T-helper 1 cell (primary cell): ENCODE results near the gene USPL1.
"Not testable (repeated sequence)": the region's sequence is repeated elsewhere in the genome, so short reads cannot be mapped to it uniquely, and the experiment has no call there.

Experiments used
- DNase-seq, 5 donors: peaks; one replicate each; pipeline ENCODE4 v3.0.0-alpha.2; 2012 to 2020

Gene USPL1

GRCh38 chr13:30616927-30617314, 799 bp upstream of the USPL1 start:
- peak; percentile 22 to 73 (median 40) for DNase-seq

GRCh38 chr13:30618186-30618929, 638 bp downstream of the USPL1 start:
- peak in 2 of 5 donors; percentile 5 to 8 for DNase-seq

DNA sequence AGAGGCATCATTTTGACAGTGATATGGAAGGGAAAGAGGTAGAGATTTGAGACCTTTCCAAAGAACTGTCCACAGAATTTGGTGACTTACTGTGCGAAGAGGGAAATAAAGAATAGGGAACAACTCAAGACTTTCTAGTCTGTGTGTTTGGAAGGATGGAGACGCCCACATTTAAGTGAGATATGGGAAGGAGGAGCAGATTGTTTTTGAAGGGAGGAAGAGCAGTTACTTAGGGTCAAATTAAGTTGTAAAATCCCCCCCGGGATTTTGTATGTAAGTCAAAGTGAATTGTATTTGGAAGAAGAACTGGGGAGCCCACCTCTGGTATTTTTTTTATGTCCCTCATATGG, 1.2 kb downstream of the USPL1 start:
- no peak for DNase-seq

DNA sequence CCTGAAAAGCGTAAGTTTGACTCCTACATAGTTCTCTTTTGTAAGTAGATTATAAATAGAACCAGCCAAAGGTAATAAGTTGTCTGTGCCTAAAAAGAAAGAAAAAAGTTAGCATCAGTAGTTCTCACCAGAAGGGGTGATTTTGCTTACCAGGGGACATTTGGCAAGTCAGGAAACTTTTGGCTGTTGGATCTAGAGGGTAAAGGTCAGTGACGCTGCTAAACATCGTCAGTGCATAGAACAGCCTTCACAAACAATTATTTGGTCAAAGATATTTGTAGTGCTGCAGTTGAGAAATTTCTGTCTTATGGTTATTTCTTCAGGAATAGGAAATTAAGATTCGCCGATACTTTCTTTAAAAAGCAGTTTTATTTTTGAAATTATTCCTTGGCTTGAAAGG, 2.0 kb downstream of the USPL1 start:
- no peak for DNase-seq

DNA sequence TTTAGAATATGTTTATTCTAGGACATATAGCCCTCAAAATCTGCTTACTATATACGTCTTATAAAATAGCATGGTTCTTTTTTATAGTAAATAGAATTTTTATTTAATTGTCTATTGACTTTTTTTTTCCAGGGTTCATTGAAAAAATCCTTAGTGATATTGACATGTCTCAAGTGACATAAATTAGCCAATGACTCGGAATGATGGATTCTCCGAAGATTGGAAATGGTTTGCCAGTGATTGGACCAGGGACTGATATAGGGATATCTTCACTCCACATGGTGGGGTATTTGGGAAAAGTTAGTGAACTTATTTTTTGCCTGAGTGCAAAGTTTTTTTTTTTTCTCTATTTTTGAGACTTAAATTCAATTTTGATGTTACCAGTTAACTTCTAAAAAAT, 3.2 kb downstream of the USPL1 start:
- no peak for DNase-seq

GRCh38 chr13:30622551-30622950, 4.8 kb downstream of the USPL1 start:
- DNase-seq: no peak

DNA sequence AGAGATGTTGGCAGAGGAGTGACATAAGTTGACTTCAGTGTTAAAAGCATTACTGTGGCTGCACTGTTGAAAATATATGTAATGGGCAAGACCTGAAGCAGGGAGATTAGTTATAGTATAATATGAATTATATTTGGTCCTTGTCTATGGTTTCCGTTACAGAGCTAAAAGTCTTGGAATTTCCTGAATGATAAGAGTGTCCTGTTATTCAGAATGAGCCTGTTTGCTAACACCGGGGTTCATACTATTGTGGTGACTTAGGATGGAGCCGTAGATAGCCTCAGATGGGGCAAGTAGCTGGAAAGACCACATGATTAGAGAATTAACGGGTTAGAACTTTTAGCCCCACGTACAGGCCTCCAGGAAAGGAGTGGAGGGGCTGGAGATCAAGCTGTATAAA, 5.7 kb downstream of the USPL1 start:
- no peak for DNase-seq

DNA sequence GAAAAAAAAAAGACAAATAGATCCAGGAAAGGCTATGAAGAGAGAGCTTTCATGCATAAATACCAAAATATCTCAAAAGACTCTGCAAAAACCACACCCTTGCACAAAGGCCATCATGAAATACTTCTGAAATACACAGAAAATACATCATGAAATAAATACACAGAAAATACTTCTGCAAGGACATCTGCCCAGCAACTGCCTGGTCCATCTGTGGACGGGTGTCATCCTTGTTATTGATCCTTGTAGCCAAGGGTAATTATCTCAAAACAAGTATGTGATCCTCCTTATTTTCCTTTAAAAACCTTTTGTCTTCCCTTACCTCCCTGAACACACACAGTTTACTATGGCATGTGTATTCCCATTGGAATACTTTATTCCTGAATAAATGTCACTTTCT, 6.9 kb downstream of the USPL1 start:
- no peak for DNase-seq

- DNase-seq: no peak
Observed at GRCh38 chr13:30629527-30629926, 11.8 kb downstream of the USPL1 start.

DNA sequence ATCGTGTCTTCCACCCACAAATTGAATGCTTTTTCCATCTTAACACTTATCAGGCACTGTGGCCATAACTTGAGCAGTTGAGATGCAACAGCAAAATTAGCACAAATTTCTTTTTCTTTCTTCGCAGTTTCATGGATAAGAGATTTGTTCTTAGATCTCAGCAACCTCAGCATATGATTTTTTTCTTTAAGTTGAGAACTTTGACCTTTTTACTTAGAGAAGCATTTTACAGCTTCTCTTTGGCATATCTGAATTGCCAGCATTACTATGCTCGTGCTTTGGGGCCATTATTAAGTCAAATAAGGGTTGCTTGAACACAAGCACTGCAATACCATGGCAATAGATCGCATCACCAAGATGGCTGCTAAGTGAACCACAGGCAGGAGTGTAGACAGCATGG, 16.1 kb downstream of the USPL1 start:
- no peak for DNase-seq

- no peak for DNase-seq
Observed at GRCh38 chr13:30634838-30635237, 17.1 kb downstream of the USPL1 start.

DNA sequence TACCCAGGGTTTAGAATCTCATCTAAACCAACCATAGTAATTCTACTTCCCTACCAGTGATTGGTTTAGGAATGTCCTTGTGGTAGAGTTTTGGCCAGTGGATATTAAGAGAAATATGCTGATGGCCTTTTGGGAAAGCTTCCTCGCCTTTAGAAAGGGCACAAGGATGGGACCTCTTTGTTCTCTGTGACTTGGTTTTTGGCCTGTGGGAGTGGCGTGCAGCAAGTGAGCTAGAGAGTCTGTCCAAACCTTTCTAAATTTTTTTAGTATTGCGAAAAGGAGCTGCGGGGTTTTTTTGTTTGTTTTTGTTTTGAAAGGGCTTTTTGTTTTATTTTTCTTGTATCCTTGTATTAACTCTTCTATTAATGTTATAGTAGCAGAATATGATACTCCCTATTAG, 20.6 kb downstream of the USPL1 start:
- no peak for DNase-seq

DNA sequence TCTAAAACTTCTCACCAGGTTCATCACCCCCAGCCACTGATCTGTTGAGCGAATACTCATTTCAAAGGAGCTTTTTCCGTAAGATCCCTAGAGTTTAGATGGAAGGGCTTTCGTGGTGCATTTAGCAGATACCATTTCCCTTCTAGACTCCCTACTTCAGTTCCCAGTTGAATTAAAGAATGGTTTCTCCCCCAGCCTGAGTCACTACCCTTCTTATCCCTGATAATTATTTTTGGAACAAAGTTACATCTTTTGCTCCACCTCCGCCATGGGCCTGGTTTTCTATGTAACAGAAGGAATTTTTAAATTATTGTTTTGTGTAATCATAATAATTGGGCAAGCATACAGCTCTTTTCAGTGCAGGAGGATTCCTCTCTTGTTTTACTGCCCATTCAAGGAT, 22.0 kb downstream of the USPL1 start:
- no peak for DNase-seq

GRCh38 chr13:30641173-30641572, 23.5 kb downstream of the USPL1 start:
- DNase-seq: not testable (repeated sequence)

GRCh38 chr13:30645629-30646028, 27.9 kb downstream of the USPL1 start:
- no peak for DNase-seq

GRCh38 chr13:30647420-30647819, 29.7 kb downstream of the USPL1 start:
- DNase-seq: no peak

DNA sequence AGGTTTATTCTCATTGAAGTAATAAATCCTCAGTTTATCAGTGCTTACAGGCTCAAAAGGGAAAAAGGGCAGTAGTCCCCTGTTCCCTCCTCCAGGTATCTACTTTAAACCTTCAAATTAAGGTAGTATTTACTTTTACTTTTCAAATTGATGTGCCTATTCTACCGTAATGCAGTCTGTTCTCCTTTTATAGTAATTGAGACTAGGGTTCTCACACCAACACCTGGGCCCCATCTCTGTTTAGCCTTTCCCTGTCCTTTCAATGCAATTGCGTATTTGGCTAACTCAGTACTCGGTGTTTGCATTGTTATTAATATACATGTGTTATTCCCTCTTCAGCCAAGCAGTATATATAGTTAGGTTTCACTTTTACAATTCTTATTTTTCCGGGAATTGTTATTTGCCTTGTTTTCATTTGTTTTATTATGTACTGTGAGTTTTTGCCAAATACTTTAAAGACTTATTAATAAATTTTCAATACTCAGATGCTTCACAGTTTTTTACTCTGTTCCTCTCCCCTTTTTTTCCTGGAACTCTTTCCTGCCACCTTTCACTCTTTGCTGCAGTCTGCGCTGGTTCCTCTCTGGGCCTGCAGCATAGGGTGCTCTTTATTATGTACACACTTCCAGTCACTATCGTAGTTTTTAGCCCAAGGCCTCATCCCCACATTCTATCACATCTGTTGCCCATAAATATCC, 30.3 kb downstream of the USPL1 start:
- DNase-seq: no peak

- no peak for DNase-seq
Observed at GRCh38 chr13:30648522-30649012, 30.8 kb downstream of the USPL1 start.

GRCh38 chr13:30651648-30652047, 33.9 kb downstream of the USPL1 start:
- not testable (repeated sequence) for DNase-seq

DNA sequence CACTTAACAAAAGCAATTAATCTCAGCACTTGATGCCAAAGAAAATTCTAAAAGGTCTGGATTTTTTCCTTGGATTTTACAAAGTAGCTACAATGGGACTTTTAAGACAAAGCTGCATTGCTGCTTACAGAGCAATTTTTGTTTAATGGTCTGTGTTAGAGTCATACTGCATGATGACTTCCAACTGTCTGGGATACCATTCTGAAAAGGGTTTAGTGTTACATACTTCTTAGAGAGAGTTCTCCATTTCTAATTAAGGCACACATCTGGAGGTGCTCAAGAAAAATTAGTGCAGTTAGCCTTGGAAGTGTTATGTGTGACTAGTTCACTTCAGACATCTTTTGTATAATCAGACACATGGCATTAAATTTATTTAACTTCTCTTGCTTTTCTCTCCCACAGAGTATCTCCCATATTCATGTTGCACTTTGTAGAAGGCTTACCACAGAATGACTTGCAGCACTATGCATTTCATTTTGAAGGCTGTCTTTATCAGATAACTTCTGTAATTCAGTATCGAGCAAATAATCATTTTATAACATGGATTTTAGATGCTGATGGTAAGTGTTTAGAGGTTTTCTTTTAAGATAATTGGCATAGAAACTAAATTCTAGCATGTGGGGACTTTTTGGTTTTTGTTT, 35.1 kb downstream of the USPL1 start:
- DNase-seq: no peak

DNA sequence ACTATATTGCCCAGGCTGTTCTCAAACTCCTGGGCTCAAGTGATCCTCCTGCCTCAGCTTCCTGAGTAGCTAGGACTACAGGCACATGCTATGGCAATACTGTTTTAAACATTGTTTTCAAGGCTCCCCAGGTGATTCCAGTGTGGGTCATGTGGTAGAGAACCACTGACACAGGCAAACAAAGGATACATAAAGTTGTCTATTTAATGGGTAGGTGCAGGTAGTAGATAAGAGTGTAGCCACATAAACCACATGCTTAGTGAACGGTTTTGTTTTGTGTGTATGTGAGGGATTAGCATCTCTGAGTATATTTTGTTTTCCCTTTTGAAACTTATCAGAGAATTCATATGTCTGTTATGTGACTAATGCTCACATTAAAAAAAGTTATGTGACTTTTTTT, 36.7 kb downstream of the USPL1 start:
- peak in 1 of 5 donors; percentile 71 for DNase-seq

DNA sequence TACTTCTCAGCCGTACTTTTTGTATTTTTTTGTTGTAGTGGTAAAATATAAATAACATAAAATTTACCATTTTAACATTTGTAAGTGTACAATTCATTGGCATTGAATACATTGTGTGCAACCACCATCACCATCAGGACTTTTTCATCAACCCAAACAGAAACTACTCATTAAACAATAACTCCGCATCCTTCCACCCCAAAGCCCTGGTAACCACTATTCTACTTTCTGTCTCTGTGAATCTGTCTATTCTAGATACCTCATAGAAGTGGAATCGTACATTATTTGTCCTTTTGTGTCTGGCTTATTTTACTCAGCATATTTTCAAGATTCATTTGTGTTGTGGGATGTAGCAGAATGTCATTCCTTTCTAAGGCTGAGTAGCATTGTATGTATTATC, 38.5 kb downstream of the USPL1 start:
- DNase-seq: no peak

DNA sequence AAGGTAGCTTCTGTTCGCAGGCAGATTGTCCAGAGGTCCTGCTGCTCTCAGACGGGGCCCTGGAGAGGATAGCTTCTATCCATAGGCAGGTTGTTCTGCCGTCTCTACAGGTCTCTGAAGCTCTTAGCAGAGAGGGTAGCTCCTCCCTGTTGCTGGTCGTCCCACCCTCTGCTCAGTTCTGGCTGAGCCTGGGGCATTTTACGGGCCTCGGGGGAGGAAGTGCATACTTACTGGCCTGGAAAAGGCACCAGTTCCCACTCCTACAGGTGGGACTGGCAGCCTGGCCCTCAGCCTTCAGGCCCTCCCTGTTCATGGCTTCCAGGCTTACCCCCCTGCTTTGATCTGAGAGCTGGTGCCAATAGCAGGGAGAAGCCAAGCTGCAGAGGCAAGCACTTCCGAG, 42.3 kb downstream of the USPL1 start:
- DNase-seq: no peak

DNA sequence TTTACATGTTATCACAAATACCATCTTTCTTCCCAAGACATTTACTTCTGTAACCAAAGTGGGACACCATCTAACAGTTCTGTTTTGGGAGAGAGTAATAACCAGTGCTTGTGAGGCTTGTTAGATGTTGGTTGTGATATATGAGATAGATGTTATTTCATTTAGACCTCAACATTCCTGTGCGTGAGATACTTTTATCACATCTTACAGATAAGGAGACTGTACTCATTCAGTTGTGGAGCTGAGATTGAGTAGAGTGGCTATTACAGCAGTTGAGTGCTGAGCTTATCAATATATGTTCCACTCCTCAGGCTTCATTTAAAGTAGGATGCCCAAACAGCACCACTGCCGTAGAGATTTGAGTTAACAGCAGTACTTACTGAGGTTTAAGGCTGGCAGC, 43.1 kb downstream of the USPL1 start:
- DNase-seq: no peak
